NCI-H2196 (cell line): ENCODE measurements around the gene SYK.
A peak's percentile ranks its signal among the peaks of the same experiment; 100 is the strongest.
"Not testable (repeated sequence)": the region's sequence is repeated elsewhere in the genome, so short reads cannot be mapped to it uniquely, and the experiment has no call there.

Source experiments
- DNase-seq: peaks from one replicate; lab custom pipeline; 2025; ENCODE audit not compliant: unreplicated experiment; lab: John Stamatoyannopoulos, UW

SYK gene

GRCh38 chr9:90795084-90795483 is 6.5 kb upstream of the SYK start:
- DNase-seq, result no peak

- DNase-seq, result no peak
These were observed 5.7 kb upstream of the SYK start for GRCh38 chr9:90795871-90796317.

GRCh38 chr9:90799271-90799852 is 2.3 kb upstream of the SYK start:
- DNase-seq, result no peak

- DNase-seq, result no peak
These were observed 329 bp downstream of the SYK start for GRCh38 chr9:90801973-90802322.

GRCh38 chr9:90802386-90802985 is 867 bp downstream of the SYK start:
- peak; percentile 8 for DNase-seq

GRCh38 chr9:90803860-90804593 is 2.4 kb downstream of the SYK start:
- DNase-seq, result no peak

GRCh38 chr9:90805006-90805996 is 3.7 kb downstream of the SYK start:
- DNase-seq, result peak; percentile 50

- no peak for DNase-seq
These were observed 5.4 kb downstream of the SYK start for GRCh38 chr9:90807006-90807405.

- DNase-seq, result no peak
These were observed 6.8 kb downstream of the SYK start for GRCh38 chr9:90808398-90808797.

- no peak for DNase-seq
These were observed 7.5 kb downstream of the SYK start for GRCh38 chr9:90808890-90809685.

GRCh38 chr9:90810691-90811090 is 9.1 kb downstream of the SYK start:
- no peak for DNase-seq

GRCh38 chr9:90813046-90813445 is 11.4 kb downstream of the SYK start:
- DNase-seq, result no peak

GRCh38 chr9:90813523-90813922 is 11.9 kb downstream of the SYK start:
- no peak for DNase-seq

GRCh38 chr9:90814355-90814754 is 12.7 kb downstream of the SYK start:
- DNase-seq, result no peak

GRCh38 chr9:90815183-90815943 is 13.7 kb downstream of the SYK start:
- no peak for DNase-seq

- DNase-seq, result no peak
These were observed 14.3 kb downstream of the SYK start for GRCh38 chr9:90815944-90816357.

- no peak for DNase-seq
These were observed 15.1 kb downstream of the SYK start for GRCh38 chr9:90816690-90817089.

- DNase-seq, result no peak
These were observed 16.7 kb downstream of the SYK start for GRCh38 chr9:90818279-90818678.

GRCh38 chr9:90820406-90820805 is 18.8 kb downstream of the SYK start:
- not testable (repeated sequence) for DNase-seq

GRCh38 chr9:90821236-90821635 is 19.6 kb downstream of the SYK start:
- DNase-seq, result not testable (repeated sequence)
